ENCODE data around the gene CHI3L2.

CHI3L2 gene

GRCh38 chr1:111242805-111243523, 15.5 kb downstream of the CHI3L2 start:
- Histone ChIP-seq H3K9ac (ENCODE audit: low read depth, low read length) (no peak overlapping the region), H3K4me2 (ENCODE audit: low read length) (no peak overlapping the region), H3K36me3 (ENCODE audit: insufficient read depth, low read length) (no peaks in the 10 kb centered on the region), H3K4me3 (ENCODE audit: low read length) (no peak overlapping the region), H3K4me1 (ENCODE audit: control insufficient read depth, insufficient read depth, low read length) (no peaks in the 10 kb centered on the region), H3K27me3 (ENCODE audit: control insufficient read depth, insufficient read depth, low read length) (no peaks in the 10 kb centered on the region), H3K9me3 (replicated peaks; ENCODE audit: low read length) (no peaks in the 10 kb centered on the region)

GRCh38 chr1:111247125-111247838, 19.8 kb downstream of the CHI3L2 start:
- H3K9me3 ChIP-seq (replicated peaks; ENCODE audit: low read length) = no peaks in the 10 kb centered on the region
- no peak overlapping the region for H3K9ac ChIP-seq (ENCODE audit: low read depth, low read length)
- no peak overlapping the region for H3K4me2 ChIP-seq (ENCODE audit: low read length)
- no peaks in the 10 kb centered on the region for H3K36me3 ChIP-seq (ENCODE audit: insufficient read depth, low read length)
- H3K4me1 ChIP-seq (ENCODE audit: control insufficient read depth, insufficient read depth, low read length) = no peaks in the 10 kb centered on the region
- peaks cover 15% of the 10 kb centered on the region for H3K27me3 ChIP-seq (ENCODE audit: control insufficient read depth, insufficient read depth, low read length)
- H3K4me3 ChIP-seq (ENCODE audit: low read length) = no peak overlapping the region

- Histone ChIP-seq H3K9me3 (replicated peaks; ENCODE audit: low read length) (no peaks in the 10 kb centered on the region), H3K36me3 (ENCODE audit: insufficient read depth, low read length) (no peaks in the 10 kb centered on the region), H3K4me1 (ENCODE audit: control insufficient read depth, insufficient read depth, low read length) (no peaks in the 10 kb centered on the region), H3K27me3 (ENCODE audit: control insufficient read depth, insufficient read depth, low read length) (peaks cover 30% of the 10 kb centered on the region), H3K9ac (ENCODE audit: low read depth, low read length) (no peak overlapping the region), H3K4me2 (ENCODE audit: low read length) (no peak overlapping the region), H3K4me3 (ENCODE audit: low read length) (no peak overlapping the region)
These were observed 22.4 kb downstream of the CHI3L2 start for GRCh38 chr1:111249960-111250359.

GRCh38 chr1:111251570-111251969, 24.1 kb downstream of the CHI3L2 start:
- Histone ChIP-seq H3K4me1 (ENCODE audit: control insufficient read depth, insufficient read depth, low read length) (no peaks in the 10 kb centered on the region), H3K27me3 (ENCODE audit: control insufficient read depth, insufficient read depth, low read length) (peaks cover 33% of the 10 kb centered on the region), H3K4me3 (ENCODE audit: low read length) (no peak overlapping the region), H3K9me3 (replicated peaks; ENCODE audit: low read length) (no peaks in the 10 kb centered on the region), H3K9ac (ENCODE audit: low read depth, low read length) (no peak overlapping the region), H3K4me2 (ENCODE audit: low read length) (no peak overlapping the region), H3K36me3 (ENCODE audit: insufficient read depth, low read length) (no peaks in the 10 kb centered on the region)

GRCh38 chr1:111252786-111253185, 25.3 kb downstream of the CHI3L2 start:
- H3K4me3 ChIP-seq (ENCODE audit: low read length) = no peak overlapping the region
- H3K9ac ChIP-seq (ENCODE audit: low read depth, low read length) = no peak overlapping the region
- H3K4me2 ChIP-seq (ENCODE audit: low read length) = no peak overlapping the region
- H3K4me1 ChIP-seq (ENCODE audit: control insufficient read depth, insufficient read depth, low read length) = no peaks in the 10 kb centered on the region
- H3K9me3 ChIP-seq (replicated peaks; ENCODE audit: low read length) = no peaks in the 10 kb centered on the region
- H3K27me3 ChIP-seq (ENCODE audit: control insufficient read depth, insufficient read depth, low read length) = peaks cover 40% of the 10 kb centered on the region
- no peaks in the 10 kb centered on the region for H3K36me3 ChIP-seq (ENCODE audit: insufficient read depth, low read length)

- Histone ChIP-seq H3K9ac (ENCODE audit: low read depth, low read length) (no peak overlapping the region), H3K4me2 (ENCODE audit: low read length) (no peak overlapping the region), H3K36me3 (ENCODE audit: insufficient read depth, low read length) (no peaks in the 10 kb centered on the region), H3K4me1 (ENCODE audit: control insufficient read depth, insufficient read depth, low read length) (no peaks in the 10 kb centered on the region), H3K9me3 (replicated peaks; ENCODE audit: low read length) (no peaks in the 10 kb centered on the region), H3K4me3 (ENCODE audit: low read length) (no peak overlapping the region), H3K27me3 (ENCODE audit: control insufficient read depth, insufficient read depth, low read length) (peaks cover 44% of the 10 kb centered on the region)
These were observed 26.4 kb downstream of the CHI3L2 start for GRCh38 chr1:111253876-111254275.

GRCh38 chr1:111256988-111257658, 29.6 kb downstream of the CHI3L2 start:
- H3K4me2 ChIP-seq (ENCODE audit: low read length) = no peak overlapping the region
- peaks cover 32% of the 10 kb centered on the region for H3K27me3 ChIP-seq (ENCODE audit: control insufficient read depth, insufficient read depth, low read length)
- H3K9ac ChIP-seq (ENCODE audit: low read depth, low read length) = no peak overlapping the region
- H3K9me3 ChIP-seq (replicated peaks; ENCODE audit: low read length) = no peaks in the 10 kb centered on the region
- H3K4me1 ChIP-seq (ENCODE audit: control insufficient read depth, insufficient read depth, low read length) = no peaks in the 10 kb centered on the region
- H3K4me3 ChIP-seq (ENCODE audit: low read length) = no peak overlapping the region
- H3K36me3 ChIP-seq (ENCODE audit: insufficient read depth, low read length) = no peaks in the 10 kb centered on the region

GRCh38 chr1:111267801-111268508, 40.4 kb downstream of the CHI3L2 start:
- H3K27me3 ChIP-seq (ENCODE audit: control insufficient read depth, insufficient read depth, low read length) = peaks cover 35% of the 10 kb centered on the region
- no peak overlapping the region for H3K9ac ChIP-seq (ENCODE audit: low read depth, low read length)
- no peaks in the 10 kb centered on the region for H3K9me3 ChIP-seq (replicated peaks; ENCODE audit: low read length)
- H3K36me3 ChIP-seq (ENCODE audit: insufficient read depth, low read length) = no peaks in the 10 kb centered on the region
- no peaks in the 10 kb centered on the region for H3K4me1 ChIP-seq (ENCODE audit: control insufficient read depth, insufficient read depth, low read length)
- H3K4me2 ChIP-seq (ENCODE audit: low read length) = no peak overlapping the region
- H3K4me3 ChIP-seq (ENCODE audit: low read length) = no peak overlapping the region

- H3K4me3 ChIP-seq (ENCODE audit: low read length) = no peak overlapping the region
- H3K4me1 ChIP-seq (ENCODE audit: control insufficient read depth, insufficient read depth, low read length) = peaks cover 4% of the 10 kb centered on the region
- H3K9me3 ChIP-seq (replicated peaks; ENCODE audit: low read length) = no peaks in the 10 kb centered on the region
- no peak overlapping the region for H3K9ac ChIP-seq (ENCODE audit: low read depth, low read length)
- no peaks in the 10 kb centered on the region for H3K36me3 ChIP-seq (ENCODE audit: insufficient read depth, low read length)
- no peak overlapping the region for H3K4me2 ChIP-seq (ENCODE audit: low read length)
- peaks cover 35% of the 10 kb centered on the region for H3K27me3 ChIP-seq (ENCODE audit: control insufficient read depth, insufficient read depth, low read length)
These were observed 42.4 kb downstream of the CHI3L2 start for GRCh38 chr1:111269825-111270406.

GRCh38 chr1:111270771-111271463, 43.4 kb downstream of the CHI3L2 start:
- Histone ChIP-seq H3K36me3 (ENCODE audit: insufficient read depth, low read length) (no peaks in the 10 kb centered on the region), H3K9ac (ENCODE audit: low read depth, low read length) (no peak overlapping the region), H3K27me3 (ENCODE audit: control insufficient read depth, insufficient read depth, low read length) (peaks cover 35% of the 10 kb centered on the region), H3K4me2 (ENCODE audit: low read length) (no peak overlapping the region), H3K9me3 (replicated peaks; ENCODE audit: low read length) (no peaks in the 10 kb centered on the region), H3K4me1 (ENCODE audit: control insufficient read depth, insufficient read depth, low read length) (peaks cover 10% of the 10 kb centered on the region), H3K4me3 (ENCODE audit: low read length) (no peak overlapping the region)
